OCI-LY7 (cell line): ENCODE measurements around the gene CCBE1. TPM values are rescaled to one million over a fixed set of nuclear protein-coding genes. Genes with fewer than 3 reads are reported as not detected.

Source experiments
- BruUV-seq: library from RNA; stranded (reverse); fragments of 400-500 nt; replicated peaks from 2 replicates; lab custom pipeline; 2021; lab: Mats Ljungman, UMichigan
- CTCF ChIA-PET: fragments of 300-600 bp; sonication (Branson Sonifier 250); formaldehyde crosslinking; loops from one replicate; lab custom pipeline; 2022; ENCODE audit warnings: antibody characterized with exemption; ENCODE audit not compliant: unreplicated experiment; lab: Charles Lee
- POLR2A ChIA-PET: fragments of 300-600 bp; sonication (Branson Sonifier 250); formaldehyde crosslinking; loops from one replicate; lab custom pipeline; 2022; ENCODE audit warnings: antibody characterized with exemption; lab: Charles Lee
- DNase-seq: peaks from one replicate; pipeline ENCODE4 v3.0.0-alpha.2; 2015; ENCODE audit warnings: low spot score
- H2AFZ ChIP-seq: fragments of 200-600 bp; sonication (generic), shearing (Covaris generic); 2 replicates; pipeline ENCODE4 v1.6.1; 2014; ENCODE audit warnings: mild to moderate bottlenecking, antibody characterized with exemption, low read length, moderate library complexity
- H3K27ac ChIP-seq: fragments of 200-600 bp; sonication (generic); 2 replicates; pipeline ENCODE4 v1.5.1; 2014; ENCODE audit warnings: mixed run types, low read depth, mild to moderate bottlenecking, moderate library complexity, low read length, inconsistent platforms; ENCODE audit not compliant: poor library complexity, severe bottlenecking
- H3K36me3 ChIP-seq: fragments of 200-600 bp; sonication (generic); 2 replicates; pipeline ENCODE4 v1.6.1; 2014; ENCODE audit warnings: mild to moderate bottlenecking, antibody characterized with exemption, low read length, moderate library complexity, mixed read lengths; ENCODE audit not compliant: insufficient read depth
- H3K4me1 ChIP-seq: fragments of 200-600 bp; sonication (generic); 2 replicates; pipeline ENCODE4 v1.5.1; 2014; ENCODE audit warnings: mild to moderate bottlenecking, low read length; ENCODE audit not compliant: insufficient read depth, poor library complexity, severe bottlenecking
- H3K4me2 ChIP-seq: fragments of 200-600 bp; sonication (generic); 2 replicates; pipeline ENCODE4 v1.6.1; 2014; ENCODE audit warnings: mild to moderate bottlenecking, low read length
- H3K4me3 ChIP-seq: fragments of 200-600 bp; sonication (generic); 2 replicates; pipeline ENCODE4 v1.5.1; 2014; ENCODE audit warnings: mild to moderate bottlenecking, low read depth, low read length; ENCODE audit not compliant: poor library complexity, severe bottlenecking
- H3K79me2 ChIP-seq: fragments of 200-600 bp; sonication (generic); 2 replicates; pipeline ENCODE4 v1.6.1; 2016; ENCODE audit warnings: low read depth, mild to moderate bottlenecking, low read length, moderate library complexity, mixed read lengths; ENCODE audit not compliant: insufficient read depth
- H3K9me2 ChIP-seq: fragments of 200-600 bp; sonication (generic); 2 replicates; pipeline ENCODE4 v1.6.1; 2016; ENCODE audit warnings: mild to moderate bottlenecking, low read length, mixed read lengths; ENCODE audit not compliant: insufficient read depth
- H3K9me3 ChIP-seq: fragments of 200-600 bp; sonication (generic); 2 replicates; pipeline ENCODE4 v1.6.1; 2014; ENCODE audit warnings: mild to moderate bottlenecking, mixed run types, low read length, mixed read lengths
- H4K20me1 ChIP-seq: fragments of 200-600 bp; sonication (generic); 2 replicates; pipeline ENCODE4 v1.6.1; 2014; ENCODE audit warnings: mild to moderate bottlenecking, antibody characterized with exemption, low read length, moderate library complexity, mixed read lengths; ENCODE audit not compliant: insufficient read depth
- CTCF ChIP-seq: fragments of 200-600 bp; sonication (generic); conservative IDR thresholded peaks from 2 replicates; pipeline ENCODE4 v1.5.1; 2014; ENCODE audit warnings: mild to moderate bottlenecking, antibody characterized with exemption, low read length, moderate library complexity, mixed read lengths
- EZH2phosphoT487 ChIP-seq: fragments of 200-600 bp; sonication (generic); IDR thresholded peaks from 2 replicates; pipeline ENCODE4 v1.6.1; 2018; ENCODE audit warnings: low read depth, borderline replicate concordance, mild to moderate bottlenecking, mixed run types, antibody characterized with exemption, low read length, moderate library complexity, mixed read lengths
- intact Hi-C: fragments of 100-400 bp; cut with micrococcal nuclease; formaldehyde crosslinking; loops from one replicate; pipeline ENCODE4 v1.10.0; 2022; ENCODE audit not compliant: unreplicated experiment
- total RNA-seq, 2 experiments: library from RNA; depleted of rRNA in 1 of 2; stranded (reverse); fragments of >200 nt in 1 of 2; shearing (Covaris generic) in 1 of 2; gene quantifications; 2 replicates each; pipeline ENCODE4 v1.2.3, GENCODE V29; 2014 to 2022

The CCBE1 gene
- total RNA-seq, 2 experiments from 2014 or later: 0.16 to 0.70 TPM

- DNase-seq: no peak
- Histone ChIP-seq H3K4me2 (no peak overlapping the region), H4K20me1 (no peaks in the 10 kb centered on the region), H3K9me3 (no peaks in the 10 kb centered on the region), H3K9me2 (no peaks in the 10 kb centered on the region), H3K4me3 (no peak overlapping the region), H2AFZ (no peak overlapping the region), H3K79me2 (no peaks in the 10 kb centered on the region), H3K27ac (no peak overlapping the region), H3K36me3 (no peaks in the 10 kb centered on the region), H3K4me1 (no peaks in the 10 kb centered on the region)
- intact Hi-C loops: no loop called here
- TF ChIP-seq EZH2phosphoT487: no peak
- TF ChIP-seq CTCF: no peak
- CTCF ChIA-PET: no interaction called here
- POLR2A ChIA-PET: no interaction called here
- BruUV-seq: no TSS peak
These were observed 103.9 kb downstream of the CCBE1 start for GRCh38 chr18:59593291-59593717.

GRCh38 chr18:59592624-59593023 is 104.6 kb downstream of the CCBE1 start:
- no peaks in the 10 kb centered on the region for H3K79me2 ChIP-seq
- no peaks in the 10 kb centered on the region for H4K20me1 ChIP-seq
- no peaks in the 10 kb centered on the region for H3K36me3 ChIP-seq
- no peak for TF ChIP-seq EZH2phosphoT487
- TF ChIP-seq CTCF: no peak
- ChIA-PET CTCF (no interaction called here), POLR2A (no interaction called here)
- H3K9me2 ChIP-seq: no peaks in the 10 kb centered on the region
- H3K4me3 ChIP-seq: no peak overlapping the region
- H3K4me1 ChIP-seq: no peaks in the 10 kb centered on the region
- intact Hi-C loops: no loop called here
- no peak overlapping the region for H3K27ac ChIP-seq
- H3K4me2 ChIP-seq: no peak overlapping the region
- no peaks in the 10 kb centered on the region for H3K9me3 ChIP-seq
- H2AFZ ChIP-seq: no peak overlapping the region
- no TSS peak for BruUV-seq
- no peak for DNase-seq

GRCh38 chr18:59582395-59582794 is 114.8 kb downstream of the CCBE1 start:
- Histone ChIP-seq H3K4me1 (no peaks in the 10 kb centered on the region), H3K36me3 (no peaks in the 10 kb centered on the region), H3K9me3 (no peaks in the 10 kb centered on the region), H2AFZ (no peak overlapping the region), H3K27ac (no peak overlapping the region), H3K4me3 (no peak overlapping the region), H3K9me2 (no peaks in the 10 kb centered on the region), H3K79me2 (no peaks in the 10 kb centered on the region), H4K20me1 (no peaks in the 10 kb centered on the region), H3K4me2 (no peak overlapping the region)
- DNase-seq: no peak
- CTCF ChIA-PET: no interaction called here
- BruUV-seq: no TSS peak
- POLR2A ChIA-PET: no interaction called here
- TF ChIP-seq CTCF (no peak), EZH2phosphoT487 (no peak)
- intact Hi-C loops: no loop called here
